MM.1S (cell line): Measurements from ENCODE around the gene S100A7.
"Not testable (repeated sequence)": the region's sequence is repeated elsewhere in the genome, so short reads cannot be mapped to it uniquely, and the experiment has no call there.

Source experiments
- DNase-seq: peaks from one replicate; pipeline ENCODE4 v3.0.0-alpha.2; 2015
- H2AFZ ChIP-seq: fragments of 300-600 bp; sonication (generic); 2 replicates; pipeline ENCODE4 v1.6.0; 2016; ENCODE audit warnings: antibody characterized with exemption, low read length
- H3F3A ChIP-seq: fragments of 300-600 bp; sonication (generic); 2 replicates; pipeline ENCODE4 v1.6.1; 2016; ENCODE audit warnings: mild to moderate bottlenecking, antibody characterized with exemption, low read length, moderate library complexity, mixed read lengths; ENCODE audit not compliant: insufficient read depth
- H3K27ac ChIP-seq: fragments of 300-600 bp; sonication (generic); 2 replicates; pipeline ENCODE4 v1.5.1; 2016; ENCODE audit warnings: mild to moderate bottlenecking, low read length
- H3K27me3 ChIP-seq: fragments of 300-600 bp; sonication (generic); replicated peaks from 2 replicates; pipeline ENCODE4 v1.6.0; 2016; ENCODE audit warnings: low read length; ENCODE audit not compliant: insufficient read depth
- H3K36me3 ChIP-seq: fragments of 300-600 bp; sonication (generic); replicated peaks from 2 replicates; pipeline ENCODE4 v1.6.1; 2016; ENCODE audit warnings: mild to moderate bottlenecking, low read length, mixed read lengths; ENCODE audit not compliant: insufficient read depth
- H3K4me1 ChIP-seq: fragments of 300-600 bp; sonication (generic); 2 replicates; pipeline ENCODE4 v1.6.1; 2016; ENCODE audit warnings: low read length, mixed read lengths
- H3K4me2 ChIP-seq: fragments of 300-600 bp; sonication (generic); 2 replicates; pipeline ENCODE4 v1.6.0; 2016; ENCODE audit warnings: low read depth, low read length
- H3K4me3 ChIP-seq: fragments of 300-600 bp; sonication (generic); 2 replicates; pipeline ENCODE4 v1.5.1; 2016; ENCODE audit warnings: low read length, mixed read lengths
- H3K79me2 ChIP-seq: fragments of 300-600 bp; sonication (generic); 2 replicates; pipeline ENCODE4 v1.6.1; 2016; ENCODE audit warnings: mixed run types, low read length, mixed read lengths
- H3K9ac ChIP-seq: fragments of 300-600 bp; sonication (generic); 2 replicates; pipeline ENCODE4 v1.6.1; 2016; ENCODE audit warnings: low read length, mixed read lengths
- H3K9me2 ChIP-seq: fragments of 300-600 bp; sonication (generic); replicated peaks from 2 replicates; pipeline ENCODE4 v1.6.1; 2016; ENCODE audit warnings: mild to moderate bottlenecking, low read length, mixed read lengths; ENCODE audit not compliant: insufficient read depth
- H3K9me3 ChIP-seq: fragments of 300-600 bp; sonication (generic); replicated peaks from 2 replicates; pipeline ENCODE4 v1.6.1; 2016; ENCODE audit warnings: mild to moderate bottlenecking, low read length, mixed read lengths; ENCODE audit not compliant: insufficient read depth
- H4K20me1 ChIP-seq: fragments of 300-600 bp; sonication (generic); 2 replicates; pipeline ENCODE4 v1.6.1; 2016; ENCODE audit warnings: mild to moderate bottlenecking, low read length, moderate library complexity, mixed read lengths; ENCODE audit not compliant: insufficient read depth
- EZH2 ChIP-seq: fragments of 300-600 bp; sonication (generic); optimal IDR thresholded peaks from 2 replicates; pipeline ENCODE3; 2017; ENCODE audit warnings: low read depth, mild to moderate bottlenecking, antibody characterized with exemption, low read length, mixed read lengths
- EZH2phosphoT487 ChIP-seq: fragments of 300-600 bp; sonication (generic); IDR thresholded peaks from 2 replicates; pipeline ENCODE4 v1.6.1; 2018; ENCODE audit warnings: antibody characterized with exemption, low read length
- TF ChIP-seq, protein P1 (sequence below): fragments of 300-600 bp; sonication (generic); IDR thresholded peaks from 2 replicates; pipeline ENCODE4 v1.5.1; 2016; ENCODE audit warnings: antibody characterized with exemption, low read length, mixed read lengths

S100A7 gene

DNA sequence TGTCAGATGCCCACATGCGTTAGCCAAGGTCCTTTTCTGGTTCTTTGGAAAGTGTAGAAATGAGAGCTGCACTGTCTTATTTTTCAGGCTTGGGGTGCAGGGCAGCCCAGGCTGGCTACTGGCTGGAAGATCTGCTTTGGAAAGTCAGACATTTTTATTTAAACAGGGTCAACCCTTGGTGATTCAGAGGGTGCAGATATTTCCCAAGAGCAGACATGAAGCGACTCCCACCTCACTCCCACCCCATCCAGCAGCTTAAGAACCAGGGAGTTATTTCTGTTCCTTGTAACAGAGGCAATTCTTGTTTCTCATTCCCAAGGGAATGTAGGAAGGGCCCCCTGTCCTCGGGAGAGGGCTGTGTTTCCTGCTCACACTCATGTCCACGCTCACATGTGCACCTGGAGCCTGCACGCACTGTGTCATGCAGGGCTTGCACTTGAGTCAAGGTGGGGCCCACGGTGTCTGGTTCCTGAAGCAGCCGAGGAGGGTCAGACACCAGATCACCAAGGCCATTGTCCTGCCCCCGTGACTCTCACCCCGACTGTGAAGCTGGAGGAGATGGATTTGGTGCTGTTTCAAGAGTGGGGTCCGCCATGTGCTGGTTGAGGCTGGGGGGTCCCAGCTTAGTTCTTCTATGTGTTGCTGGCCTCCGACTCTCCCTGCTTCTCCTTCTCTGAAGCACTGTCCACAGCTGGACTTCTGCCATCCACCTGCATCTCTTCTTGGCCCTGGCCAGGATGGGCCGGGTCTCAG, 43.1 kb downstream of the S100A7 start:
- TF ChIP-seq, protein P1, sequence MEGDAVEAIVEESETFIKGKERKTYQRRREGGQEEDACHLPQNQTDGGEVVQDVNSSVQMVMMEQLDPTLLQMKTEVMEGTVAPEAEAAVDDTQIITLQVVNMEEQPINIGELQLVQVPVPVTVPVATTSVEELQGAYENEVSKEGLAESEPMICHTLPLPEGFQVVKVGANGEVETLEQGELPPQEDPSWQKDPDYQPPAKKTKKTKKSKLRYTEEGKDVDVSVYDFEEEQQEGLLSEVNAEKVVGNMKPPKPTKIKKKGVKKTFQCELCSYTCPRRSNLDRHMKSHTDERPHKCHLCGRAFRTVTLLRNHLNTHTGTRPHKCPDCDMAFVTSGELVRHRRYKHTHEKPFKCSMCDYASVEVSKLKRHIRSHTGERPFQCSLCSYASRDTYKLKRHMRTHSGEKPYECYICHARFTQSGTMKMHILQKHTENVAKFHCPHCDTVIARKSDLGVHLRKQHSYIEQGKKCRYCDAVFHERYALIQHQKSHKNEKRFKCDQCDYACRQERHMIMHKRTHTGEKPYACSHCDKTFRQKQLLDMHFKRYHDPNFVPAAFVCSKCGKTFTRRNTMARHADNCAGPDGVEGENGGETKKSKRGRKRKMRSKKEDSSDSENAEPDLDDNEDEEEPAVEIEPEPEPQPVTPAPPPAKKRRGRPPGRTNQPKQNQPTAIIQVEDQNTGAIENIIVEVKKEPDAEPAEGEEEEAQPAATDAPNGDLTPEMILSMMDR: no peak
- TF ChIP-seq EZH2phosphoT487: no peak
- TF ChIP-seq EZH2: no peak
- Histone ChIP-seq H3K27ac (no peak overlapping the region), H3F3A (no peaks in the 10 kb centered on the region), H3K9me3 (no peaks in the 10 kb centered on the region), H3K4me3 (no peak overlapping the region), H3K27me3 (no peaks in the 10 kb centered on the region), H3K36me3 (no peaks in the 10 kb centered on the region), H4K20me1 (no peaks in the 10 kb centered on the region), H3K4me2 (no peak overlapping the region), H3K79me2 (no peaks in the 10 kb centered on the region), H3K9me2 (no peaks in the 10 kb centered on the region), H2AFZ (no peak overlapping the region), H3K9ac (no peak overlapping the region), H3K4me1 (no peaks in the 10 kb centered on the region)
- no peak for DNase-seq

DNA sequence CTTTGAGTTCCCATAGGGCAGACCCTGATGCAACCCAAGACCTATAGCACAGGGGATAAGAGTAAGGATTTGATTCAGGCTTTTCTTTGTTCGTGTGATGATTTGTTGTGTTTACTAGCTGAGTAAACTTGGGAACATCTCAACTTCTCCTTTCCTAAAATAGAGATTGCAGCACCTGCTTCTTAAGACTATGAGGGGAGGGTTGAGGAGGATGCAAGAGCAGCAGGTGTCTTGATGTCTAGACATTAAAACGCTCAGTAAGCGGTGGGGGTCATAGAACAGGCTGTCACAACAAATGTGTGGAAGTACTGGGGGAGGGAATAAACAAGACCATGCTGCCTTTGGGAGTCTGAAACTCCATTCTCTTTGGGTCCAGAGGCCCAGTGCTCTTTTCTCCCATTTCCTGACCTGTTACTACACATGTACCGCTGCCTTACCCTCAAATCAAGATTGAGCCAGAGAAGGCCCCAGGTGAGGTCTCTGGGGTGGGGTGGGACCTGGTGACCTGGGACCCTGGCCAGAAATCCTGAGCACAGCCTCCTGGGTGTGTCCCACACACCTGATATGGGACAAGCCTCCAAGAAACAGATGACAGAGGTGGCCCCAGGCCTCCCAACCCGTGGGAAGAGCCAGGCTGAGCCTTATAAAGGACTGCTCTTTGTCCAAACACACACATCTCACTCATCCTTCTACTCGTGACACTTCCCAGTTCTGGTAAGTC, 44.4 kb downstream of the S100A7 start, which contains the start of gene S100A7A:
Gene S100A7A, plus strand, starts transcription at position 671 of the 721 bp plus-strand sequence. CDS start 1,563 bp downstream, outside the sequence.
- Histone ChIP-seq H3K9ac (no peak within 1 kb of the TSS), H3K36me3 (no peaks in the 10 kb centered on the region), H2AFZ (no peak within 1 kb of the TSS), H3K27ac (no peak within 1 kb of the TSS), H3K9me3 (no peaks in the 10 kb centered on the region), H4K20me1 (no peaks in the 10 kb centered on the region), H3K79me2 (no peaks in the 10 kb centered on the region), H3K27me3 (no peaks in the 10 kb centered on the region), H3K4me3 (no peak within 1 kb of the TSS), H3K4me1 (no peaks in the 10 kb centered on the region), H3K4me2 (no peak within 1 kb of the TSS), H3F3A (no peaks in the 10 kb centered on the region), H3K9me2 (no peaks in the 10 kb centered on the region)
- TF ChIP-seq, protein P1: no peak
- no peak for DNase-seq

DNA sequence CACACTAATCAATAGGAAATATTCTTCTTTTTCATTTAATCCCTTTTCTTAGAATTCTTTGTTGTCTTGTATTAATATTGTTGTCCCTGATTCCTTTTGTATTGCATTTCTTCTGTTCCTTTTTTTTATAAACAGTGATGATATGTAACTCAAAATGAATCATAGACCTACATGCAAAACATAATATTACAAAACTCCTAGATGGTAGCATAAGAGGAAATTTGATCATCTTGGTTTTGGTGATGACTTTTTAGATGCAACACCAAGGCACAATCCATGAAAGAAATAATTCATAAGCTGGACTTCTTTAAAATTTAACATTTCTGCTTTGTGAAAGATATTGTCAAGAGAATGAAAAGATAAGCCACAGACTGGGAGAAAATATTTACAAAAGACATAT, 46.5 kb downstream of the S100A7 start:
- not testable (repeated sequence) for H3K36me3 ChIP-seq, DNase-seq, H3K27ac ChIP-seq, H3F3A ChIP-seq, H3K4me1 ChIP-seq, H3K27me3 ChIP-seq, H3K9ac ChIP-seq, H2AFZ ChIP-seq, H3K9me3 ChIP-seq, H3K79me2 ChIP-seq, H3K4me3 ChIP-seq, H3K9me2 ChIP-seq, H3K4me2 ChIP-seq, H4K20me1 ChIP-seq
